ENCODE results near the gene BCL2L12. TPM values are rescaled to one million over a fixed set of nuclear protein-coding genes. Genes with fewer than 3 reads are reported as not detected.
"Not testable (repeated sequence)": the region's sequence is repeated elsewhere in the genome, so short reads cannot be mapped to it uniquely, and the experiment has no call there.

BCL2L12 gene
- total RNA-seq, 1 experiment from 2014 or later: 19.7 TPM

GRCh38 chr19:49710372-49710951 is 44.7 kb downstream of the BCL2L12 start:
- peak; percentile 66 for DNase-seq (ENCODE audit: low read depth)

- peak; percentile 90 for DNase-seq (ENCODE audit: low read depth)
Observed at GRCh38 chr19:49712397-49712859, 46.7 kb downstream of the BCL2L12 start.

GRCh38 chr19:49713236-49713845 is 47.6 kb downstream of the BCL2L12 start:
- no peak for DNase-seq (ENCODE audit: low read depth)

GRCh38 chr19:49716154-49716553 is 50.4 kb downstream of the BCL2L12 start:
- DNase-seq (ENCODE audit: low read depth): peak; percentile 25

- no peak for DNase-seq (ENCODE audit: low read depth)
Observed at GRCh38 chr19:49718511-49718910, 52.8 kb downstream of the BCL2L12 start.

GRCh38 chr19:49718991-49719390 is 53.3 kb downstream of the BCL2L12 start:
- DNase-seq (ENCODE audit: low read depth): no peak

GRCh38 chr19:49719420-49719819 is 53.7 kb downstream of the BCL2L12 start:
- not testable (repeated sequence) for DNase-seq (ENCODE audit: low read depth)

Other genes starting within 250 kb of the BCL2L12 start
- not detected in 2 replicates for gene PTH2, start 242.5 kb upstream of the BCL2L12 start, total RNA-seq (2014; rRNA removed; shearing (Covaris generic))
- not detected in 2 replicates for gene GFY, start 240.5 kb upstream of the BCL2L12 start, total RNA-seq (2014; rRNA removed; shearing (Covaris generic))
- 0.84 and 1.9 TPM in 2 replicates for gene SLC17A7, start 224.4 kb upstream of the BCL2L12 start, total RNA-seq (2014; rRNA removed; shearing (Covaris generic))
- 176 and 221 TPM in 2 replicates for gene PIH1D1, start 214.1 kb upstream of the BCL2L12 start, total RNA-seq (2014; rRNA removed; shearing (Covaris generic))
- 12.9 and 20.3 TPM in 2 replicates for gene ALDH16A1, start 212.7 kb upstream of the BCL2L12 start, total RNA-seq (2014; rRNA removed; shearing (Covaris generic))
- 8.0 and 12.7 TPM in 2 replicates for gene FLT3LG, start 191.7 kb upstream of the BCL2L12 start, total RNA-seq (2014; rRNA removed; shearing (Covaris generic))
- 2,557 and 2,630 TPM in 2 replicates for gene RPL13A, start 178.3 kb upstream of the BCL2L12 start, total RNA-seq (2014; rRNA removed; shearing (Covaris generic))
- gene RPS11, start 169.5 kb upstream of the BCL2L12 start, total RNA-seq (2014; rRNA removed; shearing (Covaris generic)): 4,830 and 4,921 TPM in 2 replicates
- gene FCGRT, start 153.3 kb upstream of the BCL2L12 start, total RNA-seq (2014; rRNA removed; shearing (Covaris generic)): 14.7 and 22.9 TPM in 2 replicates
- 145 and 157 TPM in 2 replicates for gene RCN3, start 137.9 kb upstream of the BCL2L12 start, total RNA-seq (2014; rRNA removed; shearing (Covaris generic))
- gene NOSIP, start 85.4 kb upstream of the BCL2L12 start, total RNA-seq (2014; rRNA removed; shearing (Covaris generic)): 159 TPM in 2 replicates
- gene PRRG2, start 84.6 kb upstream of the BCL2L12 start, total RNA-seq (2014; rRNA removed; shearing (Covaris generic)): 0.10 TPM in 1 of 2 replicates, not detected in the other
- 1.1 and 2.3 TPM in 2 replicates for gene PRR12, start 74.8 kb upstream of the BCL2L12 start, total RNA-seq (2014; rRNA removed; shearing (Covaris generic))
- 81.8 and 84.2 TPM in 2 replicates for gene RRAS, start 25.8 kb upstream of the BCL2L12 start, total RNA-seq (2014; rRNA removed; shearing (Covaris generic))
- 7.1 and 16.0 TPM in 2 replicates for gene SCAF1, start 23.7 kb upstream of the BCL2L12 start, total RNA-seq (2014; rRNA removed; shearing (Covaris generic))
- 58.4 and 87.0 TPM in 2 replicates for gene IRF3, start 76 bp upstream of the BCL2L12 start, total RNA-seq (2014; rRNA removed; shearing (Covaris generic))
- 334 and 387 TPM in 2 replicates for gene PRMT1, start 11.3 kb downstream of the BCL2L12 start, total RNA-seq (2014; rRNA removed; shearing (Covaris generic))
- 0.72 and 0.78 TPM in 2 replicates for gene ADM5, start 23.7 kb downstream of the BCL2L12 start, total RNA-seq (2014; rRNA removed; shearing (Covaris generic))
- gene CPT1C, start 25.2 kb downstream of the BCL2L12 start, total RNA-seq (2014; rRNA removed; shearing (Covaris generic)): 18.3 and 21.8 TPM in 2 replicates
- gene TSKS, start 97.4 kb downstream of the BCL2L12 start, total RNA-seq (2014; rRNA removed; shearing (Covaris generic)): not detected in 2 replicates
- gene AP2A1, start 101.1 kb downstream of the BCL2L12 start, total RNA-seq (2014; rRNA removed; shearing (Covaris generic)): 51.8 and 65.5 TPM in 2 replicates
- gene FUZ, start 147.4 kb downstream of the BCL2L12 start, total RNA-seq (2014; rRNA removed; shearing (Covaris generic)): 33.7 and 34.5 TPM in 2 replicates
- gene MED25, start 152.4 kb downstream of the BCL2L12 start, total RNA-seq (2014; rRNA removed; shearing (Covaris generic)): 22.9 and 29.3 TPM in 2 replicates
- 89.9 and 100 TPM in 2 replicates for gene PTOV1, start 185.2 kb downstream of the BCL2L12 start, total RNA-seq (2014; rRNA removed; shearing (Covaris generic))
- gene PNKP, start 201.6 kb downstream of the BCL2L12 start, total RNA-seq (2014; rRNA removed; shearing (Covaris generic)): 22.7 and 29.7 TPM in 2 replicates
- 10.8 and 15.3 TPM in 2 replicates for gene AKT1S1, start 211.4 kb downstream of the BCL2L12 start, total RNA-seq (2014; rRNA removed; shearing (Covaris generic))
- gene TBC1D17, start 211.8 kb downstream of the BCL2L12 start, total RNA-seq (2014; rRNA removed; shearing (Covaris generic)): 10.3 and 12.3 TPM in 2 replicates
- 0.39 and 1.3 TPM in 2 replicates for gene IL4I1, start 231.0 kb downstream of the BCL2L12 start, total RNA-seq (2014; rRNA removed; shearing (Covaris generic))

Data from RPMI7951 (cell line).